ENCODE measurements around the gene FGF23. TPM values are rescaled to one million over a fixed set of nuclear protein-coding genes. Genes with fewer than 3 reads are reported as not detected.

FGF23 gene
- total RNA-seq, 1 experiment from 2014 or later = 0.24 TPM

- no peak for DNase-seq
- H3K4ac ChIP-seq (ENCODE audit: low read depth, low read length) = no peak overlapping the region
- no peak overlapping the region for H3K18ac ChIP-seq (ENCODE audit: insufficient read length, low read depth, low read length)
- Mint-ChIP-seq H3K4me3 (no peak overlapping the region), H3K4me1 (no peaks in the 10 kb centered on the region), H3K27me3 (ENCODE audit: low read depth) (peaks cover 2% of the 10 kb centered on the region), H3K9me3 (no peaks in the 10 kb centered on the region; a peak in 1 of 5 replicates), H3K27ac (no peak overlapping the region), H3K36me3 (ENCODE audit: insufficient read depth in 1 of 3, low read depth in 3 of 3) (no peaks in the 10 kb centered on the region)
- no peak overlapping the region for H3K27ac ChIP-seq (ENCODE audit: insufficient read length, low read depth, low read length)
- no peak overlapping the region for H4K5ac ChIP-seq (ENCODE audit: insufficient read length, low read depth, low read length)
- no peak overlapping the region for H3K56ac ChIP-seq (ENCODE audit: insufficient read length, low read depth, low read length)
- H4K91ac ChIP-seq (ENCODE audit: insufficient read length, low read depth, low read length) = no peak overlapping the region
- no peak overlapping the region for H3T11ph ChIP-seq (ENCODE audit: low read length)
- no CpG with 5 or more reads among the region's 4 CpGs for whole genome bisulfite sequencing (ENCODE audit: extremely low coverage, insufficient read length, low lambda C conversion rate)
- H2AFZ ChIP-seq (ENCODE audit: low read length) = no peak overlapping the region
- H2BK12ac ChIP-seq (ENCODE audit: insufficient read length, low read depth, low read length) = no peak overlapping the region
- no peaks in the 10 kb centered on the region for H3K23me2 ChIP-seq (ENCODE audit: insufficient read length, low read depth, low read length, poor library complexity, severe bottlenecking)
- H3K27me3 ChIP-seq (ENCODE audit: insufficient read depth, low read length) = no peaks in the 10 kb centered on the region
- no peaks in the 10 kb centered on the region for H3K9me3 ChIP-seq (ENCODE audit: control insufficient read depth, low read depth, low read length)
- no peak overlapping the region for H3K23ac ChIP-seq (ENCODE audit: insufficient read length, low read depth, low read length)
- H3K4me2 ChIP-seq (ENCODE audit: insufficient read depth, insufficient read length, low read length) = no peak overlapping the region
- H3K79me1 ChIP-seq (ENCODE audit: insufficient read depth, low read depth, low read length, poor library complexity, severe bottlenecking) = no peaks in the 10 kb centered on the region
- no peak overlapping the region for H2AK5ac ChIP-seq (ENCODE audit: insufficient read length, low read length)
- H2BK120ac ChIP-seq (ENCODE audit: low read depth, low read length, poor library complexity, severe bottlenecking) = no peak overlapping the region
- H3K14ac ChIP-seq (ENCODE audit: insufficient read depth, low read length) = no peak overlapping the region
- H3K4me1 ChIP-seq (ENCODE audit: insufficient read depth, low read length) = no peaks in the 10 kb centered on the region
- no peak overlapping the region for H2BK20ac ChIP-seq (ENCODE audit: low read depth, low read length, poor library complexity, severe bottlenecking)
- H2BK15ac ChIP-seq (ENCODE audit: low read depth, low read length) = no peak overlapping the region
- peaks cover 2% of the 10 kb centered on the region for H4K20me1 ChIP-seq (ENCODE audit: control insufficient read depth, insufficient read depth, insufficient read length)
- no peak for TF ChIP-seq CTCF (conservative IDR thresholded peaks at IDR 0.05)
- H3K79me2 ChIP-seq (ENCODE audit: insufficient read depth, low read length) = no peaks in the 10 kb centered on the region
- no peak overlapping the region for H3K9ac ChIP-seq (ENCODE audit: extremely low read depth, insufficient read length, low read length)
- no peak overlapping the region for H4K8ac ChIP-seq (replicated peaks; ENCODE audit: insufficient read length, low read depth, low read length)
- H2BK5ac ChIP-seq (ENCODE audit: insufficient read length, low read length) = no peak overlapping the region
Observed at GRCh38 chr12:4369548-4369947, 10.0 kb downstream of the FGF23 start.

All from H9 (cell line).